Tibial nerve (tissue), 4 donors: ENCODE data around the gene COQ5. TPM values are rescaled to one million over a fixed set of nuclear protein-coding genes. Genes with fewer than 3 reads are reported as not detected.
"Not testable (repeated sequence)": the region's sequence is repeated elsewhere in the genome, so short reads cannot be mapped to it uniquely, and the experiment has no call there.

Experiments
- DNase-seq, 2 donors: peaks; one replicate each; pipeline ENCODE4 v3.0.0-alpha.2; 2019; ENCODE audit warnings: low spot score in 2 of 2
- H3K27ac ChIP-seq, 4 donors: fragments of 200-600 bp; sonication (generic) in 3 of 4; one replicate each; pipeline ENCODE4 v1.5.1; 2017 to 2019; ENCODE audit warnings: mild to moderate bottlenecking in 1 of 4
- H3K27me3 ChIP-seq, 2 donors: fragments of 200-600 bp; sonication (generic) in 1 of 2; one replicate each; pipeline versions ENCODE4 v1.5.1 to v1.6.0; 2017 to 2019
- H3K36me3 ChIP-seq, 3 donors: fragments of 200-600 bp; sonication (generic); one replicate each; pipeline ENCODE4 v1.5.1; 2018 to 2019
- H3K4me1 ChIP-seq, 4 donors: fragments of 200-600 bp; sonication (generic) in 3 of 4; one replicate each; pipeline ENCODE4 v1.5.1; 2017 to 2019
- H3K4me3 ChIP-seq, 4 donors: fragments of 200-600 bp; sonication (generic) in 3 of 4; one replicate each; pipeline ENCODE4 v1.5.1; 2017 to 2019; ENCODE audit warnings: mild to moderate bottlenecking in 1 of 4, moderate library complexity in 1 of 4
- H3K9me3 ChIP-seq, 4 donors: fragments of 200-600 bp; sonication (generic) in 3 of 4; one replicate each; pipeline ENCODE4 v1.5.1; 2017 to 2019
- CTCF ChIP-seq, 5 experiments: fragments of 200-600 bp in 3 of 5; fragments of 450-650 bp in 2 of 5; sonication (generic) in 3 of 5; IDR thresholded peaks; one replicate each; pipeline ENCODE4 v1.5.1; 2016 to 2019; ENCODE audit warnings: antibody characterized with exemption in 5 of 5, mild to moderate bottlenecking in 3 of 5, moderate library complexity in 2 of 5
- EP300 ChIP-seq, 2 donors: sonication (generic); formaldehyde crosslinking; IDR thresholded peaks; one replicate each; pipeline ENCODE4 v1.6.1; 2017; ENCODE audit warnings: antibody characterized with exemption in 2 of 2, mild to moderate bottlenecking in 1 of 2
- POLR2A ChIP-seq, 2 donors: fragments of 450-650 bp; IDR thresholded peaks; one replicate each; pipeline ENCODE4 v1.6.1; 2017; ENCODE audit warnings: antibody characterized with exemption in 2 of 2, mild to moderate bottlenecking in 2 of 2, moderate library complexity in 2 of 2
- WGBS, 2 donors: methylation state at CpG; one replicate each; pipeline ENCODE4 v1.1.5; 2018; 5-methylcytosine and 5-hydroxymethylcytosine counted together
- total RNA-seq, 4 donors: library from RNA; depleted of rRNA; stranded (reverse); fragments of >200 nt; gene quantifications; one replicate each; pipeline ENCODE4 v1.1.0, GENCODE V29; 2016

COQ5 gene
- total RNA-seq, 4 donors from 2014 or later, result 21.6 to 23.7 (median 23.4) TPM

- Histone ChIP-seq H3K27me3 (no peaks in the 10 kb centered on the region), H3K4me3 (no peak overlapping the region), H3K4me1 (no peaks in the 10 kb centered on the region), H3K27ac (no peak overlapping the region), H3K9me3 (no peaks in the 10 kb centered on the region), H3K36me3 (peaks cover 0 to 19% (median 0%) of the 10 kb centered on the region in 3 donors)
- TF ChIP-seq POLR2A (IDR thresholded peaks at IDR 0.05) (no peak), CTCF (IDR thresholded peaks at IDR 0.05) (no peak), EP300 (IDR thresholded peaks at IDR 0.05) (no peak)
- DNase-seq, result no peak
- WGBS, 2 donors, result 89 to 94% methylated on average over 4 of the region's 4 CpGs
These were observed 39.9 kb downstream of the COQ5 start for GRCh38 chr12:120489018-120489417.

GRCh38 chr12:120488057-120488640, 40.8 kb downstream of the COQ5 start:
- Histone ChIP-seq H3K4me1 (no peaks in the 10 kb centered on the region), H3K36me3 (peaks cover 0 to 19% (median 0%) of the 10 kb centered on the region in 3 donors), H3K27ac (no peak overlapping the region), H3K9me3 (no peaks in the 10 kb centered on the region), H3K4me3 (no peak overlapping the region), H3K27me3 (no peaks in the 10 kb centered on the region)
- TF ChIP-seq CTCF (IDR thresholded peaks at IDR 0.05), result no peak
- TF ChIP-seq POLR2A (IDR thresholded peaks at IDR 0.05), result no peak
- TF ChIP-seq EP300 (IDR thresholded peaks at IDR 0.05), result no peak
- WGBS, 2 donors, result 71 to 75% methylated on average over 5 of the region's 5 CpGs
- no peak for DNase-seq

GRCh38 chr12:120487552-120487951, 41.4 kb downstream of the COQ5 start:
- not testable (repeated sequence) for DNase-seq, H3K27ac ChIP-seq, H3K9me3 ChIP-seq, H3K27me3 ChIP-seq, H3K4me1 ChIP-seq, H3K4me3 ChIP-seq
- WGBS, 2 donors, result 75 to 79% methylated on average over 7 of the region's 7 CpGs
- peaks cover 0 to 25% (median 0%) of the 10 kb centered on the region in 3 donors for H3K36me3 ChIP-seq

GRCh38 chr12:120485961-120486881, 42.7 kb downstream of the COQ5 start:
- TF ChIP-seq CTCF (IDR thresholded peaks at IDR 0.05) (no peak), EP300 (IDR thresholded peaks at IDR 0.05) (no peak), POLR2A (IDR thresholded peaks at IDR 0.05) (no peak)
- no peak for DNase-seq
- no peaks in the 10 kb centered on the region for H3K9me3 ChIP-seq
- H3K27me3 ChIP-seq, result no peaks in the 10 kb centered on the region
- no peak overlapping the region for H3K4me3 ChIP-seq
- H3K4me1 ChIP-seq, result no peaks in the 10 kb centered on the region
- H3K27ac ChIP-seq, result no peak overlapping the region
- 86 to 89% methylated on average over 7 of the region's 7 CpGs for WGBS, 2 donors
- H3K36me3 ChIP-seq, result peaks cover 0 to 24% (median 0%) of the 10 kb centered on the region in 3 donors

GRCh38 chr12:120483621-120484020, 45.3 kb downstream of the COQ5 start:
- DNase-seq, result no peak
- TF ChIP-seq POLR2A (IDR thresholded peaks at IDR 0.05) (no peak), EP300 (IDR thresholded peaks at IDR 0.05) (no peak), CTCF (IDR thresholded peaks at IDR 0.05) (no peak)
- Histone ChIP-seq H3K27ac (no peak overlapping the region), H3K4me1 (no peaks in the 10 kb centered on the region), H3K36me3 (peaks cover 0 to 11% (median 0%) of the 10 kb centered on the region in 3 donors), H3K9me3 (no peaks in the 10 kb centered on the region), H3K4me3 (no peak overlapping the region), H3K27me3 (no peaks in the 10 kb centered on the region)
- 94% methylated on average over 1 of the region's 1 CpG for WGBS, 2 donors
